Superior temporal gyrus (tissue), 1 donor: ENCODE data around the gene CPT1B.
A peak's percentile ranks its signal among the peaks of the same experiment; 100 is the strongest.

ENCODE experiments used
- DNase-seq: peaks from one replicate; pipeline ENCODE4 v3.0.0-alpha.2; 2016; ENCODE audit errors: extremely low spot score

Gene CPT1B

GRCh38 chr22:50585781-50586180 lies 7.6 kb upstream of the CPT1B start:
- no peak for DNase-seq

- no peak for DNase-seq
Measured at GRCh38 chr22:50585238-50585637, 7.0 kb upstream of the CPT1B start.

GRCh38 chr22:50584106-50585096 lies 6.2 kb upstream of the CPT1B start:
- DNase-seq = no peak

- no peak for DNase-seq
Measured at GRCh38 chr22:50583294-50583861, 5.2 kb upstream of the CPT1B start.

GRCh38 chr22:50582493-50583293 lies 4.5 kb upstream of the CPT1B start, which contains the start of gene CHKB:
CHKB (minus strand) TSS chr22:50582849; CDS start chr22:50582781, 68 bp downstream.
- DNase-seq = peak; percentile 99

GRCh38 chr22:50581950-50582492 lies 3.8 kb upstream of the CPT1B start:
- DNase-seq = no peak

GRCh38 chr22:50581031-50581949 lies 3.1 kb upstream of the CPT1B start:
- DNase-seq = no peak

GRCh38 chr22:50579752-50580151 lies 1.5 kb upstream of the CPT1B start:
- no peak for DNase-seq

GRCh38 chr22:50578776-50579310 lies 616 bp upstream of the CPT1B start:
- no peak for DNase-seq

GRCh38 chr22:50577697-50577986 lies 585 bp downstream of the CPT1B start:
- DNase-seq = no peak

GRCh38 chr22:50576806-50577696 lies 1.2 kb downstream of the CPT1B start:
- DNase-seq = no peak

- no peak for DNase-seq
Measured at GRCh38 chr22:50576070-50576469, 2.2 kb downstream of the CPT1B start.

- DNase-seq = no peak
Measured at GRCh38 chr22:50575426-50575941, 2.7 kb downstream of the CPT1B start.

- DNase-seq = no peak
Measured at GRCh38 chr22:50574383-50574755, 3.9 kb downstream of the CPT1B start.

- no peak for DNase-seq
Measured at GRCh38 chr22:50573491-50574382, 4.5 kb downstream of the CPT1B start.

- DNase-seq = no peak
Measured at GRCh38 chr22:50572965-50573364, 5.3 kb downstream of the CPT1B start.

- DNase-seq = no peak
Measured at GRCh38 chr22:50571264-50572175, 6.7 kb downstream of the CPT1B start.
